ENCODE results near the gene TLE4.

The TLE4 gene

GRCh38 chr9:79681576-79681975 is 109.8 kb downstream of the TLE4 start:
- no peak for TF ChIP-seq GATA1 (IDR thresholded peaks at IDR 0.05; ENCODE audit: low read depth, low read length)
- TF ChIP-seq POLR2A (IDR thresholded peaks at IDR 0.05; ENCODE audit: low read length) = no peak
- no peak for DNase-seq

GRCh38 chr9:79682076-79682736 is 110.4 kb downstream of the TLE4 start:
- no peak for TF ChIP-seq GATA1 (IDR thresholded peaks at IDR 0.05; ENCODE audit: low read depth, low read length)
- DNase-seq = no peak

GRCh38 chr9:79684059-79684458 is 112.3 kb downstream of the TLE4 start:
- DNase-seq = no peak
- TF ChIP-seq POLR2A (IDR thresholded peaks at IDR 0.05; ENCODE audit: low read length) (no peak), GATA1 (IDR thresholded peaks at IDR 0.05; ENCODE audit: low read depth, low read length) (no peak)

- TF ChIP-seq GATA1 (IDR thresholded peaks at IDR 0.05; ENCODE audit: low read depth, low read length) (no peak), POLR2A (IDR thresholded peaks at IDR 0.05; ENCODE audit: low read length) (no peak)
Measured at GRCh38 chr9:79684711-79685575, 113.2 kb downstream of the TLE4 start.

GRCh38 chr9:79685577-79685976 is 113.8 kb downstream of the TLE4 start:
- DNase-seq = no peak
- TF ChIP-seq GATA1 (IDR thresholded peaks at IDR 0.05; ENCODE audit: low read depth, low read length) = no peak
- TF ChIP-seq POLR2A (IDR thresholded peaks at IDR 0.05; ENCODE audit: low read length) = no peak

More at GRCh38 chr9:79684711-79685575, 113.2 kb downstream of the TLE4 start:
- no peak for DNase-seq

- DNase-seq = no peak
- TF ChIP-seq POLR2A (IDR thresholded peaks at IDR 0.05; ENCODE audit: low read length) (no peak), GATA1 (IDR thresholded peaks at IDR 0.05; ENCODE audit: low read depth, low read length) (no peak)
Measured at GRCh38 chr9:79686381-79687130, 114.8 kb downstream of the TLE4 start.

- no peak for TF ChIP-seq GATA1 (IDR thresholded peaks at IDR 0.05; ENCODE audit: low read depth, low read length)
- no peak for TF ChIP-seq POLR2A (IDR thresholded peaks at IDR 0.05; ENCODE audit: low read length)
- DNase-seq = no peak
Measured at GRCh38 chr9:79687131-79687447, 115.3 kb downstream of the TLE4 start.

GRCh38 chr9:79688363-79688762 is 116.6 kb downstream of the TLE4 start:
- TF ChIP-seq GATA1 (IDR thresholded peaks at IDR 0.05; ENCODE audit: low read depth, low read length) (no peak), POLR2A (IDR thresholded peaks at IDR 0.05; ENCODE audit: low read length) (no peak)
- DNase-seq = no peak

GRCh38 chr9:79689576-79689975 is 117.8 kb downstream of the TLE4 start:
- TF ChIP-seq POLR2A (IDR thresholded peaks at IDR 0.05; ENCODE audit: low read length) = no peak
- TF ChIP-seq GATA1 (IDR thresholded peaks at IDR 0.05; ENCODE audit: low read depth, low read length) = no peak
- no peak for DNase-seq

- TF ChIP-seq GATA1 (IDR thresholded peaks at IDR 0.05; ENCODE audit: low read depth, low read length) = no peak
- TF ChIP-seq POLR2A (IDR thresholded peaks at IDR 0.05; ENCODE audit: low read length) = no peak
- DNase-seq = no peak
Measured at GRCh38 chr9:79691496-79691895, 119.7 kb downstream of the TLE4 start.

- DNase-seq = no peak
- TF ChIP-seq GATA1 (IDR thresholded peaks at IDR 0.05; ENCODE audit: low read depth, low read length) (no peak), POLR2A (IDR thresholded peaks at IDR 0.05; ENCODE audit: low read length) (no peak)
Measured at GRCh38 chr9:79692857-79693571, 121.2 kb downstream of the TLE4 start.

- no peak for TF ChIP-seq POLR2A (IDR thresholded peaks at IDR 0.05; ENCODE audit: low read length)
- TF ChIP-seq GATA1 (IDR thresholded peaks at IDR 0.05; ENCODE audit: low read depth, low read length) = no peak
- DNase-seq = no peak
Measured at GRCh38 chr9:79693750-79694149, 122.0 kb downstream of the TLE4 start.

- TF ChIP-seq POLR2A (IDR thresholded peaks at IDR 0.05; ENCODE audit: low read length) = no peak
- no peak for TF ChIP-seq GATA1 (IDR thresholded peaks at IDR 0.05; ENCODE audit: low read depth, low read length)
- DNase-seq = no peak
Measured at GRCh38 chr9:79694208-79694607, 122.4 kb downstream of the TLE4 start.

Measured in erythroblast (primary cell).